GM12875 (cell line): ENCODE measurements around the gene GABARAP.

Experiments
- H3K4me3 ChIP-seq: one replicate; pipeline ENCODE4 v1.5.1; 2011; ENCODE audit warnings: low read depth, low read length, control low read depth
- TF ChIP-seq, protein P1 (sequence below): IDR thresholded peaks from 2 replicates; pipeline ENCODE4 v1.5.1; 2011; ENCODE audit warnings: low read depth, mild to moderate bottlenecking, control low read depth, inconsistent platforms, low read length, moderate library complexity, borderline replicate concordance; ENCODE audit not compliant: insufficient read depth

GABARAP gene

GRCh38 chr17:7283471-7284216 is 41.4 kb upstream of the GABARAP start:
- no peak overlapping the region for H3K4me3 ChIP-seq
- TF ChIP-seq, protein P1, sequence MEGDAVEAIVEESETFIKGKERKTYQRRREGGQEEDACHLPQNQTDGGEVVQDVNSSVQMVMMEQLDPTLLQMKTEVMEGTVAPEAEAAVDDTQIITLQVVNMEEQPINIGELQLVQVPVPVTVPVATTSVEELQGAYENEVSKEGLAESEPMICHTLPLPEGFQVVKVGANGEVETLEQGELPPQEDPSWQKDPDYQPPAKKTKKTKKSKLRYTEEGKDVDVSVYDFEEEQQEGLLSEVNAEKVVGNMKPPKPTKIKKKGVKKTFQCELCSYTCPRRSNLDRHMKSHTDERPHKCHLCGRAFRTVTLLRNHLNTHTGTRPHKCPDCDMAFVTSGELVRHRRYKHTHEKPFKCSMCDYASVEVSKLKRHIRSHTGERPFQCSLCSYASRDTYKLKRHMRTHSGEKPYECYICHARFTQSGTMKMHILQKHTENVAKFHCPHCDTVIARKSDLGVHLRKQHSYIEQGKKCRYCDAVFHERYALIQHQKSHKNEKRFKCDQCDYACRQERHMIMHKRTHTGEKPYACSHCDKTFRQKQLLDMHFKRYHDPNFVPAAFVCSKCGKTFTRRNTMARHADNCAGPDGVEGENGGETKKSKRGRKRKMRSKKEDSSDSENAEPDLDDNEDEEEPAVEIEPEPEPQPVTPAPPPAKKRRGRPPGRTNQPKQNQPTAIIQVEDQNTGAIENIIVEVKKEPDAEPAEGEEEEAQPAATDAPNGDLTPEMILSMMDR: no peak

- TF ChIP-seq, protein P1: 0 out of 2 replicates have a peak, but pooled peaks have one; percentile 19
- H3K4me3 ChIP-seq: no peak overlapping the region
Observed at GRCh38 chr17:7282752-7283321, 40.6 kb upstream of the GABARAP start.

GRCh38 chr17:7281953-7282751 is 39.9 kb upstream of the GABARAP start:
- H3K4me3 ChIP-seq: peak overlapping the region; percentile 53

DNA sequence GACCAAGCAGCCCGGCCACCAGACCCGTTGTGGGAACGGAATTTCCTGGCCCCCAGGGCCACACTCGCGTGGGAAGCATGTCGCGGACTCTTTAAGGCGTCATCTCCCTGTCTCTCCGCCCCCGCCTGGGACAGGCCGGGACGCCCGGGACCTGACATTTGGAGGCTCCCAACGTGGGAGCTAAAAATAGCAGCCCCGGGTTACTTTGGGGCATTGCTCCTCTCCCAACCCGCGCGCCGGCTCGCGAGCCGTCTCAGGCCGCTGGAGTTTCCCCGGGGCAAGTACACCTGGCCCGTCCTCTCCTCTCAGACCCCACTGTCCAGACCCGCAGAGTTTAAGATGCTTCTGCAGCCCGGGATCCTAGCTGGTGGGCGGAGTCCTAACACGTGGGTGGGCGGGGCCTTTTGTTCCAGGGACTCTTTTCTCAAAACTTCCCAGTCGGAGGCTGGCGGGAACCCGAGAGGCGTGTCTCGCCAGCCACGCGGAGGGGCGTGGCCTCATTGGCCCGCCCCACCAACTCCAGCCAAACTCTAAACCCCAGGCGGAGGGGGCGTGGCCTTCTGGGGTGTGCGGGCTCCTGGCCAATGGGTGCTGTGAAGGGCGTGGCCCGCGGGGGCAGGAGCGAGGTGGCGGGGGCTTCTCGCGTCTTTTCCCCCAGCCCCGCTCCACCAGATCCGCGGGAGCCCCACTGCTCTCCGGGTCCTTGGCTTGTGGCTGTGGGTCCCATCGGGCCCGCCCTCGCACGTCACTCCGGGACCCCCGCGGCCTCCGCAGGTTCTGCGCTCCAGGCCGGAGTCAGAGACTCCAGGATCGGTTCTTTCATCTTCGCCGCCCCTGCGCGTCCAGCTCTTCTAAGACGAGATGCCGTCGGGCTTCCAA is 39.1 kb upstream of the GABARAP start, which contains the start of gene SLC2A4:
Gene SLC2A4, plus strand, starts transcription at position 645 of the 879 bp plus-strand sequence. Its CDS starts 217 bp downstream, at position 862.
- TF ChIP-seq, protein P1: no peak
- peak within 1 kb of the TSS; percentile 53 for H3K4me3 ChIP-seq

More at GRCh38 chr17:7281953-7282751, 39.9 kb upstream of the GABARAP start:
- TF ChIP-seq, protein P1: no peak

DNA sequence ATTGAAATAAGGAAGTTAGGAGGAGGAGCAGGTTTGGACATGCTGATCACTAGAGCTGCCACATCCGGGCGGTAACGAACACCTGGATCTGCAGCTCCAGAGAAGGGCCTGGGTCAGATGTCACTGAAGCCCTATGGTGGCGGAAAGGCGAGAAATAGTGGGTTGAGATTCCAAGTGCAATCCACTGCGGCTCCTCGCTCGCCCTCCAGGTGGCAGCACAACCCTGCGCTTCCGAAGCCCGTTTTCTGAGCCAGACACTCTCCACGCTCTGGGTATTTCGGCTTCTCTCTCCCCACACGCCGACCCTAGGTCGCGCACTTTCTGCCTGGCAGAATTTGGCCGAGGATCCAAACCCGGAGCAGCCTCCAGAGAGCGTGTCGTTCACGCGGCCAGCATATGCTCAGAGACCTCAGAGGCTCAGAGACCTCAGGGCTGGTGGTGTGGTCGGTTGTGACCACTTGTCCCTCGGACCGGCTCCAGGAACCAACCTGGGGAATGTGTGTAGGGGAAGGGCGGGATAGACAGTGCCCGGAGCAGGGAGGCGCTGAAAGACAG is 38.3 kb upstream of the GABARAP start:
- TF ChIP-seq, protein P1: peak; percentile 84
- peak overlapping the region; percentile 30 for H3K4me3 ChIP-seq

- TF ChIP-seq, protein P1: no peak
Observed at GRCh38 chr17:7279448-7279847, 37.2 kb upstream of the GABARAP start.

More at GRCh38 chr17:7279448-7279847, 37.2 kb upstream of the GABARAP start:
- no peak overlapping the region for H3K4me3 ChIP-seq
